ENCODE measurements around the gene SAP30L. TPM values are rescaled to one million over a fixed set of nuclear protein-coding genes. Genes with fewer than 3 reads are reported as not detected.

The SAP30L gene
- total RNA-seq, 4 donors from 2014 or later, result 34.9 to 54.9 (median 46.2) TPM

GRCh38 chr5:154401355-154401754 is 44.4 kb upstream of the SAP30L start:
- no peak for DNase-seq (ENCODE audit: extremely low spot score)
- H3K4me3 ChIP-seq, result no peak overlapping the region
- TF ChIP-seq EP300 (IDR thresholded peaks at IDR 0.05) (no peak), POLR2AphosphoS5 (IDR thresholded peaks at IDR 0.05) (no peak), CTCF (IDR thresholded peaks at IDR 0.05) (no peak), POLR2A (IDR thresholded peaks at IDR 0.05; ENCODE audit: low read depth) (no peak)
- H3K27me3 ChIP-seq, result no peaks in the 10 kb centered on the region
- 91% methylated on average over 5 of the region's 5 CpGs for WGBS
- H3K9me3 ChIP-seq, result no peaks in the 10 kb centered on the region
- H3K4me1 ChIP-seq, result peaks cover 11 to 15% (median 12%) of the 10 kb centered on the region in 4 donors
- peaks cover 0 to 4% (median 0%) of the 10 kb centered on the region in 4 donors for H3K36me3 ChIP-seq
- no peak overlapping the region for H3K27ac ChIP-seq (replicated peaks in 1 of 4)
- intact Hi-C loops (cut with DNase I), result loop anchor here (5.0 to 10.0 kb wide), 2 partner anchors 219 to 427 kb away; no protein-coding TSS in a partner anchor

- no peak for DNase-seq (ENCODE audit: extremely low spot score)
- Histone ChIP-seq H3K9me3 (no peaks in the 10 kb centered on the region), H3K27ac (replicated peaks in 1 of 4) (no peak overlapping the region), H3K27me3 (no peaks in the 10 kb centered on the region), H3K36me3 (peaks cover 0 to 4% (median 0%) of the 10 kb centered on the region in 4 donors), H3K4me1 (peaks cover 11 to 15% (median 12%) of the 10 kb centered on the region in 4 donors), H3K4me3 (no peak overlapping the region)
- TF ChIP-seq POLR2A (IDR thresholded peaks at IDR 0.05; ENCODE audit: low read depth), result no peak
- TF ChIP-seq POLR2AphosphoS5 (IDR thresholded peaks at IDR 0.05), result no peak
- no peak for TF ChIP-seq CTCF (IDR thresholded peaks at IDR 0.05)
- no peak for TF ChIP-seq EP300 (IDR thresholded peaks at IDR 0.05)
- intact Hi-C loops (cut with DNase I), result loop anchor here (5.0 to 10.0 kb wide), 2 partner anchors 220 to 427 kb away; no protein-coding TSS in a partner anchor
- WGBS, result 98% methylated on average over 9 of the region's 9 CpGs
These were observed 43.9 kb upstream of the SAP30L start for GRCh38 chr5:154401931-154402330.

- no peak for TF ChIP-seq EP300 (IDR thresholded peaks at IDR 0.05)
- no peak for TF ChIP-seq POLR2AphosphoS5 (IDR thresholded peaks at IDR 0.05)
- no peak for TF ChIP-seq POLR2A (IDR thresholded peaks at IDR 0.05; ENCODE audit: low read depth)
- no peak for TF ChIP-seq CTCF (IDR thresholded peaks at IDR 0.05)
- intact Hi-C loops (cut with DNase I), result loop anchor here (5.0 to 10.0 kb wide), 2 partner anchors 220 to 428 kb away; no protein-coding TSS in a partner anchor
- Histone ChIP-seq H3K4me3 (no peak overlapping the region), H3K4me1 (peaks cover 11 to 15% (median 12%) of the 10 kb centered on the region in 4 donors), H3K27ac (replicated peaks in 1 of 4) (no peak overlapping the region), H3K9me3 (no peaks in the 10 kb centered on the region), H3K27me3 (no peaks in the 10 kb centered on the region), H3K36me3 (peaks cover 0 to 4% (median 0%) of the 10 kb centered on the region in 4 donors)
- DNase-seq (ENCODE audit: extremely low spot score), result no peak
- WGBS, result 100% methylated on average over 6 of the region's 10 CpGs
These were observed 43.2 kb upstream of the SAP30L start for GRCh38 chr5:154402611-154403010.

GRCh38 chr5:154403234-154403633 is 42.6 kb upstream of the SAP30L start:
- H3K27ac ChIP-seq (replicated peaks in 1 of 4), result no peak overlapping the region
- no peaks in the 10 kb centered on the region for H3K9me3 ChIP-seq
- H3K27me3 ChIP-seq, result no peaks in the 10 kb centered on the region
- no peak overlapping the region for H3K4me3 ChIP-seq
- peaks cover 0 to 4% (median 0%) of the 10 kb centered on the region in 4 donors for H3K36me3 ChIP-seq
- intact Hi-C loops (cut with DNase I), result loop anchor here (5.0 to 10.0 kb wide), 2 partner anchors 221 to 428 kb away; no protein-coding TSS in a partner anchor
- no peak for TF ChIP-seq CTCF (IDR thresholded peaks at IDR 0.05)
- DNase-seq (ENCODE audit: extremely low spot score), result no peak
- H3K4me1 ChIP-seq, result peaks cover 11 to 15% (median 12%) of the 10 kb centered on the region in 4 donors
- WGBS, result 90% methylated on average over 4 of the region's 4 CpGs
